ENCODE results near the gene CYP1A2. TPM values are rescaled to one million over a fixed set of nuclear protein-coding genes. Genes with fewer than 3 reads are reported as not detected.

Gene CYP1A2
- total RNA-seq, 2 experiments from 2014 or later, result not detected

GRCh38 chr15:74791667-74792066, 43.0 kb downstream of the CYP1A2 start:
- BruUV-seq (replicated peaks), result no TSS peak

GRCh38 chr15:74792227-74793016, 43.8 kb downstream of the CYP1A2 start:
- H3K4me2 ChIP-seq (ENCODE audit: low read length), result peak overlapping the region; percentile 92
- peak overlapping the region; percentile 99 for H3K27ac ChIP-seq (ENCODE audit: low read depth, low read length, poor library complexity, severe bottlenecking)
- H3K4me1 ChIP-seq (ENCODE audit: insufficient read depth, low read length, poor library complexity, severe bottlenecking), result peaks cover 97% of the 10 kb centered on the region
- H3K4me3 ChIP-seq (ENCODE audit: low read depth, low read length, poor library complexity, severe bottlenecking), result peak overlapping the region; percentile 97
- peaks cover 85% of the 10 kb centered on the region for H3K36me3 ChIP-seq (ENCODE audit: insufficient read depth, low read length)
- H3K79me2 ChIP-seq (ENCODE audit: insufficient read depth, low read depth, low read length), result peaks cover 94% of the 10 kb centered on the region
- BruUV-seq (replicated peaks), result no TSS peak
- TF ChIP-seq CTCF (conservative IDR thresholded peaks at IDR 0.05; ENCODE audit: low read length), result no peak
- no peak for TF ChIP-seq EZH2phosphoT487 (IDR thresholded peaks at IDR 0.05; ENCODE audit: borderline replicate concordance, low read depth, low read length)
- CTCF ChIA-PET (ENCODE audit: unreplicated experiment), result interaction anchor here (0.6 to 3.5 kb wide), 8 partner anchors 8 to 161 kb away, joined by 3 to 17 read pairs (median 11); no protein-coding TSS in a partner anchor
- intact Hi-C loops (cut with micrococcal nuclease; ENCODE audit: unreplicated experiment), result loop anchor here (1.0 kb wide), 1 partner anchor 21 kb away; no protein-coding TSS in a partner anchor
- H3K9me2 ChIP-seq (ENCODE audit: insufficient read depth, low read length), result no peaks in the 10 kb centered on the region
- H2AFZ ChIP-seq (ENCODE audit: low read length), result no peak overlapping the region
- POLR2A ChIA-PET, result interaction anchor here (1.2 to 11.8 kb wide), 3 partner anchors 9 to 166 kb away, joined by 3 to 221 read pairs (median 22); partner anchors contain the start of gene CSK
- no peaks in the 10 kb centered on the region for H3K9me3 ChIP-seq (ENCODE audit: low read length)
- no peak for DNase-seq (ENCODE audit: low spot score)
- H4K20me1 ChIP-seq (ENCODE audit: insufficient read depth, low read length), result peaks cover 37% of the 10 kb centered on the region; the same call in 1 of the 2 replicates

More at GRCh38 chr15:74791667-74792066, 43.0 kb downstream of the CYP1A2 start:
- CTCF ChIA-PET (ENCODE audit: unreplicated experiment), result interaction anchor here (3.1 to 3.5 kb wide), 3 partner anchors 12 to 20 kb away, joined by 13 to 17 read pairs (median 14); no protein-coding TSS in a partner anchor
- Histone ChIP-seq H3K9me2 (ENCODE audit: insufficient read depth, low read length) (no peaks in the 10 kb centered on the region), H2AFZ (ENCODE audit: low read length) (no peak overlapping the region), H4K20me1 (ENCODE audit: insufficient read depth, low read length) (peaks cover 34% of the 10 kb centered on the region; the same call in 1 of the 2 replicates), H3K36me3 (ENCODE audit: insufficient read depth, low read length) (peaks cover 84% of the 10 kb centered on the region), H3K4me3 (ENCODE audit: low read depth, low read length, poor library complexity, severe bottlenecking) (peak overlapping the region; percentile 97), H3K27ac (ENCODE audit: low read depth, low read length, poor library complexity, severe bottlenecking) (peak overlapping the region; percentile 99), H3K4me2 (ENCODE audit: low read length) (peak overlapping the region; percentile 92), H3K4me1 (ENCODE audit: insufficient read depth, low read length, poor library complexity, severe bottlenecking) (peaks cover 97% of the 10 kb centered on the region), H3K9me3 (ENCODE audit: low read length) (no peaks in the 10 kb centered on the region), H3K79me2 (ENCODE audit: insufficient read depth, low read depth, low read length) (peaks cover 92% of the 10 kb centered on the region)
- DNase-seq (ENCODE audit: low spot score), result no peak
- intact Hi-C loops (cut with micrococcal nuclease; ENCODE audit: unreplicated experiment), result no loop called here
- no peak for TF ChIP-seq EZH2phosphoT487 (IDR thresholded peaks at IDR 0.05; ENCODE audit: borderline replicate concordance, low read depth, low read length)
- TF ChIP-seq CTCF (conservative IDR thresholded peaks at IDR 0.05; ENCODE audit: low read length), result no peak
- POLR2A ChIA-PET, result interaction anchor here (3.2 to 11.8 kb wide), 2 partner anchors 8 to 15 kb away, joined by 22 to 221 read pairs; partner anchors contain the start of gene CSK

Measured in OCI-LY7 (cell line).